Stomach (tissue), 9 donors: ENCODE data around the gene UBR4. TPM values are rescaled to one million over a fixed set of nuclear protein-coding genes. Genes with fewer than 3 reads are reported as not detected.
"Not testable (repeated sequence)": the region's sequence is repeated elsewhere in the genome, so short reads cannot be mapped to it uniquely, and the experiment has no call there.

ENCODE experiments used
- DNase-seq, 2 donors: peaks; one replicate each; pipeline versions ENCODE4 v3.0.0 to v3.0.0-alpha.2; 2013 to 2019
- H3K27ac ChIP-seq, 5 donors: fragments of 200-600 bp in 4 of 5; sonication (generic) in 4 of 5; one replicate each; pipeline ENCODE4 v1.5.1; 2013 to 2019; ENCODE audit warnings: mild to moderate bottlenecking in 1 of 5, moderate library complexity in 1 of 5
- H3K27me3 ChIP-seq, 3 donors: fragments of 200-600 bp; sonication (generic); one replicate each; pipeline ENCODE4 v1.5.1; 2017 to 2019; ENCODE audit warnings: mixed run types in 1 of 3
- H3K36me3 ChIP-seq, 4 donors: fragments of 200-600 bp; sonication (generic); 1 replicate in 3 of 4; 2 replicates in 1 of 4; pipeline ENCODE4 v1.5.1; 2016 to 2019
- H3K4me1 ChIP-seq, 4 donors: fragments of 200-600 bp; sonication (generic); one replicate each; pipeline ENCODE4 v1.5.1; 2016 to 2019
- H3K4me3 ChIP-seq, 4 donors: fragments of 200-600 bp; sonication (generic) in 3 of 4; one replicate each; pipeline ENCODE4 v1.5.1; 2016 to 2019; ENCODE audit warnings: mild to moderate bottlenecking in 1 of 4
- H3K9me3 ChIP-seq, 4 donors: fragments of 200-600 bp; sonication (generic); one replicate each; pipeline ENCODE4 v1.5.1; 2016 to 2019
- EP300 ChIP-seq: sonication (generic); formaldehyde crosslinking; IDR thresholded peaks from one replicate; pipeline ENCODE4 v1.6.1; 2017; ENCODE audit warnings: antibody characterized with exemption
- POLR2A ChIP-seq, 4 donors: fragments of 450-650 bp; IDR thresholded peaks; one replicate each; pipeline ENCODE4 v1.6.1; 2016; ENCODE audit warnings: antibody characterized with exemption in 4 of 4, control low read depth in 2 of 4, mild to moderate bottlenecking in 1 of 4, moderate library complexity in 1 of 4
- POLR2AphosphoS5 ChIP-seq, 3 donors: sonication (generic); formaldehyde crosslinking; IDR thresholded peaks; one replicate each; pipeline ENCODE4 v1.6.1; 2016; ENCODE audit warnings: antibody characterized with exemption in 3 of 3
- WGBS, 5 donors: extraction: QIAGEN DNeasy Blood & Tissue Kit in 3 of 5; methylation state at CpG; one replicate each; pipeline versions ENCODE4 v1.1.5 to v1.1.7; 2013 to 2018; 5-methylcytosine and 5-hydroxymethylcytosine counted together
- intact Hi-C: fragments of 100-400 bp; cut with DNase I; formaldehyde crosslinking; loops from one replicate; pipeline ENCODE4 v1.15.1; 2023; ENCODE audit warnings: low total_unique reads
- polyA plus RNA-seq, 3 donors: library from polyadenylated mRNA; stranded (reverse); fragments of 200-250 nt; gene quantifications; one replicate each; pipeline ENCODE4 v1.2.3, GENCODE V29; 2013
- total RNA-seq, 5 donors: library from RNA; depleted of rRNA; stranded (reverse); fragments of >200 nt; gene quantifications; one replicate each; pipeline versions ENCODE4 v1.1.0 to v1.2.3, GENCODE V29; 2014 to 2016
- TF ChIP-seq, protein P1 (sequence below), 7 experiments: fragments of 450-650 bp in 4 of 7; fragments of 200-600 bp in 3 of 7; sonication (generic) in 3 of 7; IDR thresholded peaks; one replicate each; pipeline ENCODE4 v1.5.1; 2016 to 2019; ENCODE audit warnings: antibody characterized with exemption in 7 of 7, control low read depth in 2 of 7, mild to moderate bottlenecking in 1 of 7
- donor health status: healthy with polysubstance abuse.
- donor health status: Bipolar disorder and iron deficiency.
- donor health status: healthy.

UBR4 gene
- total and polyA plus RNA-seq, 8 donors, result 41.9 to 262 (median 128) TPM

DNA sequence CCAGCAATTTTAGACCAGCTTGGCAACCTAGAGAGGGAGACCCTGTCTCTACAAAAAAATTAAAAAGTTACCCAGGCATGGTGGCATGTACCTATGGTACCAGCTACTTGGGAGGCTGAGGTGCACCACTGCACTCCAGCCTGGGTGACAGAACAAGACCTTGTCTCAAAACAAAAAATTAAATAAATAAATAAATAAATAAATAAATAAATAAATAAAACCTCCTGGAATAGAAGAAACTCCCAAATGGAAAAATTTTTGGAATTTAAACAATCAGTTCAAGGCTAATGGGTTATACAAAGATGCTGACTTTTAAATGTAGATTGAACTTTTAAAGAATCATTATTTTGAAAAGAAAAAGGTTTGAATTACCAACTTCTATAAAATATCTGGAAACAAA is 22.2 kb downstream of the UBR4 start:
- peaks cover 66 to 100% (median 100%) of the 10 kb centered on the region in 4 donors for H3K36me3 ChIP-seq
- no peak overlapping the region for H3K27ac ChIP-seq
- TF ChIP-seq EP300 (no peak), POLR2A (IDR thresholded peaks at IDR 0.05) (no peak), POLR2AphosphoS5 (IDR thresholded peaks at IDR 0.05) (no peak)
- TF ChIP-seq, protein P1, sequence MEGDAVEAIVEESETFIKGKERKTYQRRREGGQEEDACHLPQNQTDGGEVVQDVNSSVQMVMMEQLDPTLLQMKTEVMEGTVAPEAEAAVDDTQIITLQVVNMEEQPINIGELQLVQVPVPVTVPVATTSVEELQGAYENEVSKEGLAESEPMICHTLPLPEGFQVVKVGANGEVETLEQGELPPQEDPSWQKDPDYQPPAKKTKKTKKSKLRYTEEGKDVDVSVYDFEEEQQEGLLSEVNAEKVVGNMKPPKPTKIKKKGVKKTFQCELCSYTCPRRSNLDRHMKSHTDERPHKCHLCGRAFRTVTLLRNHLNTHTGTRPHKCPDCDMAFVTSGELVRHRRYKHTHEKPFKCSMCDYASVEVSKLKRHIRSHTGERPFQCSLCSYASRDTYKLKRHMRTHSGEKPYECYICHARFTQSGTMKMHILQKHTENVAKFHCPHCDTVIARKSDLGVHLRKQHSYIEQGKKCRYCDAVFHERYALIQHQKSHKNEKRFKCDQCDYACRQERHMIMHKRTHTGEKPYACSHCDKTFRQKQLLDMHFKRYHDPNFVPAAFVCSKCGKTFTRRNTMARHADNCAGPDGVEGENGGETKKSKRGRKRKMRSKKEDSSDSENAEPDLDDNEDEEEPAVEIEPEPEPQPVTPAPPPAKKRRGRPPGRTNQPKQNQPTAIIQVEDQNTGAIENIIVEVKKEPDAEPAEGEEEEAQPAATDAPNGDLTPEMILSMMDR (IDR thresholded peaks at IDR 0.05), result no peak
- DNase-seq, result no peak
- H3K4me3 ChIP-seq, result no peak overlapping the region
- no peaks in the 10 kb centered on the region for H3K9me3 ChIP-seq
- H3K4me1 ChIP-seq, result peaks cover 0 to 8% (median 0%) of the 10 kb centered on the region in 4 donors
- intact Hi-C loops, result no loop called here
- H3K27me3 ChIP-seq, result no peaks in the 10 kb centered on the region

DNA sequence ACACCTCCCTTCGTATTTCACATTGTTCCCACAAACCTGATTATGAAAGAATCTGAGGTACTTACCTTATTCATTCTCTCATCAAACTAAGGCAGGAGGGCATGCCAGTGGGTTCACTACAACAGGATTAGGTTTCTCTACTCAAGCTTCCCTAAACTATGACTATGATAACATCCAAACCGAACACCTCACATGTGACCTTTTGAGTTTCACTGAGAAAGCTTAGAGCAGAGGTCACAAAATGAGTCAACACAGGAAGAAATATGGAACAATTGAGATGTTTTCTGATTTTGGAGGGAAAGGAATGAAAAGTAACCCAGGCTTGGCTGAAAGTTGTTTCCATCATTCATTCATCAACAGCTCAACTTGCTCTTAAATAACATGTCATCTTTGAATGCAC is 24.1 kb downstream of the UBR4 start:
- peaks cover 59 to 100% (median 100%) of the 10 kb centered on the region in 4 donors for H3K36me3 ChIP-seq
- 78 to 89% (median 83%) methylated on average over 2 of the region's 2 CpGs for WGBS, 5 donors
- peaks cover 0 to 8% (median 0%) of the 10 kb centered on the region in 4 donors for H3K4me1 ChIP-seq
- H3K27ac ChIP-seq, result no peak overlapping the region
- no peaks in the 10 kb centered on the region for H3K27me3 ChIP-seq
- no peak overlapping the region for H3K4me3 ChIP-seq
- TF ChIP-seq POLR2A (IDR thresholded peaks at IDR 0.05) (no peak), EP300 (no peak), POLR2AphosphoS5 (IDR thresholded peaks at IDR 0.05) (no peak)
- TF ChIP-seq, protein P1 (IDR thresholded peaks at IDR 0.05), result no peak
- no peak for DNase-seq
- no peaks in the 10 kb centered on the region for H3K9me3 ChIP-seq
- intact Hi-C loops, result no loop called here

DNA sequence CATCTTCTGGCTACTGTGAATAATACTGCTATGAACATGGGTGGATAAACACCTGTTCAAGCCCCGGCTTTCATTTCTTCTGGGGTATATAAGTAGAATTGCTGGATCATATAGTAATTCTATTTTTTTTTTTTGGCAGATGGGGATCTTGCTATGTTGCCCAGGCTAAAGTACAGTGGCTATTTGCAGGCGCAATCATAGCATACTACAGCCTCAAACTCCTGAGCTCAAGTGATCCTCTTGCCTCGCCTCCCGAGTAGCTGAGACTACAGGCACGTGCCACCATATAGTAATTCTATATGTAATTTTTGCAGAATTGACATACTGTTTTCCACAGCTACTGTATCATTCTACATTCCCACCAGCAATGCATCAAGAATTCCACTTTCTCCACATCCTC is 27.8 kb downstream of the UBR4 start:
- intact Hi-C loops, result no loop called here
- Histone ChIP-seq H3K4me3 (no peak overlapping the region), H3K9me3 (no peaks in the 10 kb centered on the region), H3K36me3 (peaks cover 68 to 99% (median 98%) of the 10 kb centered on the region in 4 donors), H3K27ac (no peak overlapping the region), H3K4me1 (no peaks in the 10 kb centered on the region), H3K27me3 (no peaks in the 10 kb centered on the region)
- DNase-seq, result no peak
- no peak for TF ChIP-seq POLR2A (IDR thresholded peaks at IDR 0.05)
- TF ChIP-seq EP300, result no peak
- WGBS, 5 donors, result 96 to 100% (median 98%) methylated on average over 5 of the region's 5 CpGs

- peaks cover 69 to 99% (median 98%) of the 10 kb centered on the region in 4 donors for H3K36me3 ChIP-seq
- H3K27ac ChIP-seq, H3K4me3 ChIP-seq, H3K9me3 ChIP-seq, H3K4me1 ChIP-seq, DNase-seq, H3K27me3 ChIP-seq, intact Hi-C loops: not testable (repeated sequence)
- 88 to 92% (median 90%) methylated on average over 8 of the region's 8 CpGs for WGBS, 5 donors
Observed at GRCh38 chr1:19180265-19180657, 29.8 kb downstream of the UBR4 start.

DNA sequence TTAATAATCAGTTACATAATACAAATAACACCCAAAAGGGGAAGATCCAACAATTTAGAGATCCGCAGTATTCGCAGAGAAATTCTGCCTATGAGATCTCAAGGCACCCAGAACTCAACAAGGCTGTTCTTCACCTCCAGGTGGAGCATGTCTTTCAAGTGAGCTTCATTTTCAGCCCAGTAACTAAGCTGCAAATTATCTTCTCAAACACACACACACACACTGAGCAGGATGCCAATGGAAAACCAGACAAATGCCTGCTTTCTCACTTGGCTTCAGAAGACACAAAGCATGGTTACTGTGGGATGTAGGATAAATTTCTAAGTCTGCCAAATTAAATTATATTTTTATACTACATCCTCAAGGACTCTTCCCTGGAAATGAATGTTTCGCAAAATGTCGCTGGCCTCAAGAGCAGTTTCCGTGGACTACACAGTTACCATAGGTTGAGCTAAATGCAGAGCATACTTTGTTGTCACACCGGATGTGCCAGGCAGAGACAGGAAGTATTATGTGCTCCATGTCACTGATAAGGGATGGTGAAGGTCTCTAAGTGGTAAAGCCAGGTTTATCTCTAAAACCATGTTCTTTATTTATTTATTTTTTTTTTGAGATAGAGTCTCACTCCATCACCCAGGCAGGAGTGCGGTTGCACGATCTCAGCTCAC is 30.3 kb downstream of the UBR4 start:
- Histone ChIP-seq H3K4me1 (no peaks in the 10 kb centered on the region), H3K4me3 (no peak overlapping the region), H3K27me3 (no peaks in the 10 kb centered on the region), H3K9me3 (no peaks in the 10 kb centered on the region), H3K27ac (no peak overlapping the region), H3K36me3 (peaks cover 69 to 99% (median 98%) of the 10 kb centered on the region in 4 donors)
- intact Hi-C loops, result no loop called here
- peak in 1 of 2 donors; percentile 70 for DNase-seq
- TF ChIP-seq, protein P1 (IDR thresholded peaks at IDR 0.05), result peak in 2 of 7 experiments; percentile 13 to 33
- TF ChIP-seq EP300 (no peak), POLR2AphosphoS5 (IDR thresholded peaks at IDR 0.05) (no peak), POLR2A (IDR thresholded peaks at IDR 0.05) (no peak)
- 68 to 86% (median 81%) methylated on average over 8 of the region's 8 CpGs for WGBS, 5 donors
